GM23338 (cell line): ENCODE measurements around the gene CNPY2.

Experiments used
- CREB1 ChIP-seq: fragments of 250-450 bp; sonication (Bioruptor Pico); IDR thresholded peaks from 2 replicates; pipeline ENCODE4 v1.5.0; 2020; ENCODE audit warnings: low read depth, mild to moderate bottlenecking, moderate library complexity
- EZH2 ChIP-seq: fragments of 200-600 bp; sonication (generic); IDR thresholded peaks from one replicate; pipeline ENCODE4 v1.8.0; 2017; ENCODE audit warnings: antibody characterized with exemption, mild to moderate bottlenecking, low read depth; ENCODE audit not compliant: unreplicated experiment
- EZH2phosphoT487 ChIP-seq: fragments of 200-600 bp; sonication (generic); IDR thresholded peaks from one replicate; pipeline ENCODE4 v1.8.1; 2018; ENCODE audit warnings: antibody characterized with exemption; ENCODE audit not compliant: unreplicated experiment
- NANOG ChIP-seq: IDR thresholded peaks from 2 replicates; pipeline ENCODE4 v1.6.1; 2016; ENCODE audit warnings: antibody characterized with exemption, borderline replicate concordance
- POLR2AphosphoS5 ChIP-seq: IDR thresholded peaks from 2 replicates; pipeline ENCODE4 v1.6.1; 2016; ENCODE audit warnings: antibody characterized with exemption, low read depth
- ZNF114 ChIP-seq: fragments of 250-450 bp; sonication (Bioruptor Pico); IDR thresholded peaks from 2 replicates; pipeline ENCODE4 v1.5.0; 2020; ENCODE audit warnings: mild to moderate bottlenecking, moderate library complexity
- TF ChIP-seq, protein P1 (sequence below): IDR thresholded peaks from one replicate; pipeline ENCODE4 v1.6.1; 2018; ENCODE audit warnings: antibody characterized with exemption; ENCODE audit not compliant: unreplicated experiment
- TF ChIP-seq, protein P2 (sequence below), 2 experiments: fragments of 200-600 bp in 1 of 2; sonication (generic) in 1 of 2; conservative IDR thresholded peaks; 2 replicates each; pipeline versions ENCODE4 v1.5.1 to v1.6.1; 2016 to 2017; ENCODE audit warnings: antibody characterized with exemption in 2 of 2, low read depth in 2 of 2, mild to moderate bottlenecking in 2 of 2, moderate library complexity in 1 of 2

DNA sequence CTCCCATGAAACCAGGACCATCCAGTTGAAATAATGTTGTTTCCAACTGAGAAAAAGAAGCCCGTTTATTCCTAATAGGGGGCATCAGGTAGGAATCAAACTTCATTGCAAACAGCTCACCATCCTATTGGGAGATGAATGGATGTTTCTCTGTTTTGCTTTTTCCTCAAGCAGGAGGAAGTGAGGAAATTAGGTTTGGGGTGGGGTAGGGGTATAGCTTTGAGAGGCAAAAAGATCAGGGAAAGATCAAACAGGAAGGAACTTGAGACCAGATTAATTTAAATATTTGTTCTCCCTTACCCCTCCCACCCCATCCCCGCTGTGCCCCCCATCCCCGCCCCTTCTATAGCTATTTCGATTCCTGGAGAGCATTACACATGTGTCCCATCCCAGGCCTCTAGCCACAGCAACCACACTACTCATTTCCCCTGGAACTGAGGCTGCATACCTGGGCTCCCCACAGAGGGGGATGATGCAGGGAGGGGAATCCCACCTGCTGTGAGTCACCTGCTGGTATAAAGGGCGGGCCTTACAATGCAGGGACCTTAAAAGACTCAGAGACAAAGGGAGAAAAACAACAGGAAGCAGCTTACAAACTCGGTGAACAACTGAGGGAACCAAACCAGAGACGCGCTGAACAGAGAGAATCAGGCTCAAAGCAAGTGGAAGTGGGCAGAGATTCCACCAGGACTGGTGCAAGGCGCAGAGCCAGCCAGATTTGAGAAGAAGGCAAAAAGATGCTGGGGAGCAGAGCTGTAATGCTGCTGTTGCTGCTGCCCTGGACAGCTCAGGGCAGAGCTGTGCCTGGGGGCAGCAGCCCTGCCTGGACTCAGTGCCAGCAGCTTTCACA, 22.7 kb upstream of the CNPY2 start, which contains the start of gene IL23A:
- TF ChIP-seq, protein P1, sequence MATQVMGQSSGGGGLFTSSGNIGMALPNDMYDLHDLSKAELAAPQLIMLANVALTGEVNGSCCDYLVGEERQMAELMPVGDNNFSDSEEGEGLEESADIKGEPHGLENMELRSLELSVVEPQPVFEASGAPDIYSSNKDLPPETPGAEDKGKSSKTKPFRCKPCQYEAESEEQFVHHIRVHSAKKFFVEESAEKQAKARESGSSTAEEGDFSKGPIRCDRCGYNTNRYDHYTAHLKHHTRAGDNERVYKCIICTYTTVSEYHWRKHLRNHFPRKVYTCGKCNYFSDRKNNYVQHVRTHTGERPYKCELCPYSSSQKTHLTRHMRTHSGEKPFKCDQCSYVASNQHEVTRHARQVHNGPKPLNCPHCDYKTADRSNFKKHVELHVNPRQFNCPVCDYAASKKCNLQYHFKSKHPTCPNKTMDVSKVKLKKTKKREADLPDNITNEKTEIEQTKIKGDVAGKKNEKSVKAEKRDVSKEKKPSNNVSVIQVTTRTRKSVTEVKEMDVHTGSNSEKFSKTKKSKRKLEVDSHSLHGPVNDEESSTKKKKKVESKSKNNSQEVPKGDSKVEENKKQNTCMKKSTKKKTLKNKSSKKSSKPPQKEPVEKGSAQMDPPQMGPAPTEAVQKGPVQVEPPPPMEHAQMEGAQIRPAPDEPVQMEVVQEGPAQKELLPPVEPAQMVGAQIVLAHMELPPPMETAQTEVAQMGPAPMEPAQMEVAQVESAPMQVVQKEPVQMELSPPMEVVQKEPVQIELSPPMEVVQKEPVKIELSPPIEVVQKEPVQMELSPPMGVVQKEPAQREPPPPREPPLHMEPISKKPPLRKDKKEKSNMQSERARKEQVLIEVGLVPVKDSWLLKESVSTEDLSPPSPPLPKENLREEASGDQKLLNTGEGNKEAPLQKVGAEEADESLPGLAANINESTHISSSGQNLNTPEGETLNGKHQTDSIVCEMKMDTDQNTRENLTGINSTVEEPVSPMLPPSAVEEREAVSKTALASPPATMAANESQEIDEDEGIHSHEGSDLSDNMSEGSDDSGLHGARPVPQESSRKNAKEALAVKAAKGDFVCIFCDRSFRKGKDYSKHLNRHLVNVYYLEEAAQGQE: no peak
- TF ChIP-seq, protein P2, sequence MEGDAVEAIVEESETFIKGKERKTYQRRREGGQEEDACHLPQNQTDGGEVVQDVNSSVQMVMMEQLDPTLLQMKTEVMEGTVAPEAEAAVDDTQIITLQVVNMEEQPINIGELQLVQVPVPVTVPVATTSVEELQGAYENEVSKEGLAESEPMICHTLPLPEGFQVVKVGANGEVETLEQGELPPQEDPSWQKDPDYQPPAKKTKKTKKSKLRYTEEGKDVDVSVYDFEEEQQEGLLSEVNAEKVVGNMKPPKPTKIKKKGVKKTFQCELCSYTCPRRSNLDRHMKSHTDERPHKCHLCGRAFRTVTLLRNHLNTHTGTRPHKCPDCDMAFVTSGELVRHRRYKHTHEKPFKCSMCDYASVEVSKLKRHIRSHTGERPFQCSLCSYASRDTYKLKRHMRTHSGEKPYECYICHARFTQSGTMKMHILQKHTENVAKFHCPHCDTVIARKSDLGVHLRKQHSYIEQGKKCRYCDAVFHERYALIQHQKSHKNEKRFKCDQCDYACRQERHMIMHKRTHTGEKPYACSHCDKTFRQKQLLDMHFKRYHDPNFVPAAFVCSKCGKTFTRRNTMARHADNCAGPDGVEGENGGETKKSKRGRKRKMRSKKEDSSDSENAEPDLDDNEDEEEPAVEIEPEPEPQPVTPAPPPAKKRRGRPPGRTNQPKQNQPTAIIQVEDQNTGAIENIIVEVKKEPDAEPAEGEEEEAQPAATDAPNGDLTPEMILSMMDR (conservative IDR thresholded peaks at IDR 0.05; ENCODE audit: low read depth in 2 of 2): no peak
- TF ChIP-seq POLR2AphosphoS5 (peak; percentile 37; the same call in 1 of the 2 replicates), EZH2phosphoT487 (no peak), EZH2 (no peak), ZNF114 (CRISPR knock-in tag) (no peak), NANOG (no peak), CREB1 (CRISPR knock-in tag) (no peak)
